Effector memory CD8-positive, alpha-beta T cell (primary cell): Measurements from ENCODE around the gene CARF.
"Not testable (repeated sequence)": the region's sequence is repeated elsewhere in the genome, so short reads cannot be mapped to it uniquely, and the experiment has no call there.

Experiments
- ATAC-seq: fragments of 150-1000 bp; cut with Tn5 transposase; replicated peaks from 2 replicates; pipeline ENCODE4 v1.10.0; 2021; ENCODE audit warnings: mild to moderate bottlenecking, moderate library complexity
- DNase-seq, 3 experiments: peaks; one replicate each; pipeline ENCODE4 v3.0.0; 2021
- H3K27ac Mint-ChIP-seq, 2 donors: one replicate each; pipeline ENCODE4 v1.8.0; 2022; ENCODE audit warnings: mild to moderate bottlenecking in 2 of 2, mixed read lengths in 2 of 2, moderate library complexity in 2 of 2
- H3K27me3 Mint-ChIP-seq, 2 donors: one replicate each; pipeline ENCODE4 v1.8.0; 2022; ENCODE audit warnings: mixed read lengths in 2 of 2
- H3K36me3 Mint-ChIP-seq: one replicate; pipeline ENCODE4 v1.8.0; 2022; ENCODE audit warnings: mild to moderate bottlenecking, moderate library complexity, mixed read lengths; ENCODE audit not compliant: insufficient read depth
- H3K4me1 Mint-ChIP-seq, 2 donors: one replicate each; pipeline ENCODE4 v1.8.0; 2022; ENCODE audit warnings: low read depth in 2 of 2, mixed read lengths in 2 of 2
- H3K4me3 Mint-ChIP-seq, 2 donors: one replicate each; pipeline ENCODE4 v1.8.0; 2022; ENCODE audit warnings: mild to moderate bottlenecking in 2 of 2, mixed read lengths in 2 of 2, moderate library complexity in 2 of 2
- H3K9me3 Mint-ChIP-seq, 2 donors: one replicate each; pipeline ENCODE4 v1.8.0; 2022; ENCODE audit warnings: mixed read lengths in 2 of 2

Gene CARF

GRCh38 chr2:202950592-202950991 lies 38.5 kb downstream of the CARF start:
- Mint-ChIP-seq H3K36me3 (peaks cover 25% of the 10 kb centered on the region), H3K9me3 (no peaks in the 10 kb centered on the region), H3K27ac (no peak overlapping the region), H3K4me1 (no peaks in the 10 kb centered on the region), H3K4me3 (no peak overlapping the region), H3K27me3 (no peaks in the 10 kb centered on the region)
- DNase-seq (no peak), ATAC-seq (no peak)

GRCh38 chr2:202960524-202960923 lies 48.4 kb downstream of the CARF start:
- Mint-ChIP-seq H3K36me3 (peaks cover 27% of the 10 kb centered on the region), H3K9me3 (no peaks in the 10 kb centered on the region), H3K4me1 (no peaks in the 10 kb centered on the region), H3K27me3 (no peaks in the 10 kb centered on the region), H3K27ac (no peak overlapping the region), H3K4me3 (no peak overlapping the region)
- no peak for ATAC-seq
- DNase-seq = no peak

GRCh38 chr2:202963712-202964111 lies 51.6 kb downstream of the CARF start:
- Mint-ChIP-seq H3K9me3 (no peaks in the 10 kb centered on the region), H3K36me3 (peaks cover 8% of the 10 kb centered on the region), H3K27me3 (no peaks in the 10 kb centered on the region), H3K4me1 (no peaks in the 10 kb centered on the region), H3K27ac (no peak overlapping the region), H3K4me3 (no peak overlapping the region)
- DNase-seq (no peak), ATAC-seq (no peak)

GRCh38 chr2:202965810-202966460 lies 53.9 kb downstream of the CARF start:
- H3K9me3 Mint-ChIP-seq = no peaks in the 10 kb centered on the region
- H3K4me3 Mint-ChIP-seq = no peak overlapping the region
- no peak overlapping the region for H3K27ac Mint-ChIP-seq
- no peak for ATAC-seq
- no peak for DNase-seq
- no peaks in the 10 kb centered on the region for H3K27me3 Mint-ChIP-seq
- peaks cover 8% of the 10 kb centered on the region for H3K36me3 Mint-ChIP-seq
- no peaks in the 10 kb centered on the region for H3K4me1 Mint-ChIP-seq

GRCh38 chr2:202969404-202969803 lies 57.3 kb downstream of the CARF start:
- H3K27me3 Mint-ChIP-seq, H3K27ac Mint-ChIP-seq, DNase-seq, H3K4me3 Mint-ChIP-seq, H3K4me1 Mint-ChIP-seq, H3K9me3 Mint-ChIP-seq, ATAC-seq, H3K36me3 Mint-ChIP-seq: not testable (repeated sequence)

GRCh38 chr2:202976809-202977208 lies 64.7 kb downstream of the CARF start:
- Mint-ChIP-seq H3K9me3 (no peaks in the 10 kb centered on the region), H3K4me3 (no peak overlapping the region), H3K4me1 (no peaks in the 10 kb centered on the region), H3K27me3 (no peaks in the 10 kb centered on the region), H3K27ac (no peak overlapping the region), H3K36me3 (peaks cover 6% of the 10 kb centered on the region)
- no peak for ATAC-seq
- DNase-seq = no peak

GRCh38 chr2:202982779-202983491 lies 70.9 kb downstream of the CARF start:
- Mint-ChIP-seq H3K9me3 (no peaks in the 10 kb centered on the region), H3K4me1 (no peaks in the 10 kb centered on the region), H3K36me3 (peaks cover 20% of the 10 kb centered on the region), H3K27ac (no peak overlapping the region), H3K27me3 (no peaks in the 10 kb centered on the region), H3K4me3 (no peak overlapping the region)
- DNase-seq = no peak
- no peak for ATAC-seq

- Mint-ChIP-seq H3K4me3 (no peak overlapping the region), H3K4me1 (no peaks in the 10 kb centered on the region), H3K27ac (peak overlapping the region in 1 of 2 donors; percentile 17), H3K9me3 (no peaks in the 10 kb centered on the region), H3K27me3 (peaks cover 0 to 2% of the 10 kb centered on the region in 2 donors), H3K36me3 (peaks cover 5% of the 10 kb centered on the region)
- ATAC-seq = no peak
- no peak for DNase-seq
These were observed 77.7 kb downstream of the CARF start for GRCh38 chr2:202989749-202990148.

- ATAC-seq (no peak), DNase-seq (no peak)
- H3K27ac Mint-ChIP-seq = no peak overlapping the region
- H3K9me3 Mint-ChIP-seq = no peaks in the 10 kb centered on the region
- H3K36me3 Mint-ChIP-seq = peaks cover 5% of the 10 kb centered on the region
- no peaks in the 10 kb centered on the region for H3K4me1 Mint-ChIP-seq
- peaks cover 5 to 10% of the 10 kb centered on the region in 2 donors for H3K27me3 Mint-ChIP-seq
- no peak overlapping the region for H3K4me3 Mint-ChIP-seq
These were observed 78.4 kb downstream of the CARF start for GRCh38 chr2:202990501-202990900.

GRCh38 chr2:202997113-202997512 lies 85.0 kb downstream of the CARF start:
- H3K27me3 Mint-ChIP-seq = peaks cover 8 to 16% of the 10 kb centered on the region in 2 donors
- not testable (repeated sequence) for H3K27ac Mint-ChIP-seq, H3K4me1 Mint-ChIP-seq, H3K36me3 Mint-ChIP-seq, H3K4me3 Mint-ChIP-seq, ATAC-seq, DNase-seq, H3K9me3 Mint-ChIP-seq

- Mint-ChIP-seq H3K4me3 (no peak overlapping the region), H3K27ac (no peak overlapping the region), H3K36me3 (no peaks in the 10 kb centered on the region), H3K4me1 (no peaks in the 10 kb centered on the region), H3K9me3 (no peaks in the 10 kb centered on the region), H3K27me3 (peaks cover 16 to 26% of the 10 kb centered on the region in 2 donors)
- ATAC-seq (no peak), DNase-seq (no peak)
These were observed 90.2 kb downstream of the CARF start for GRCh38 chr2:203002054-203002821.

GRCh38 chr2:203003716-203004115 lies 91.6 kb downstream of the CARF start:
- H3K9me3 Mint-ChIP-seq = no peaks in the 10 kb centered on the region
- no peaks in the 10 kb centered on the region for H3K4me1 Mint-ChIP-seq
- DNase-seq (no peak), ATAC-seq (no peak)
- no peak overlapping the region for H3K4me3 Mint-ChIP-seq
- H3K27me3 Mint-ChIP-seq = peaks cover 20 to 27% of the 10 kb centered on the region in 2 donors
- no peak overlapping the region for H3K27ac Mint-ChIP-seq
- H3K36me3 Mint-ChIP-seq = no peaks in the 10 kb centered on the region

GRCh38 chr2:203014456-203015199 lies 102.6 kb downstream of the CARF start, which contains the start of gene NBEAL1:
Gene NBEAL1 (plus strand): TSS chr2:203014875. CDS start chr2:203016385, 1,510 bp downstream.
- H3K27ac Mint-ChIP-seq = peak within 1 kb of the TSS; percentile 97 to 99
- H3K4me3 Mint-ChIP-seq = peak within 1 kb of the TSS; percentile 94 to 98
- ATAC-seq = peak; percentile 89
- peaks cover 0 to under 1% of the 10 kb centered on the region in 2 donors for H3K27me3 Mint-ChIP-seq
- no peaks in the 10 kb centered on the region for H3K9me3 Mint-ChIP-seq
- peaks cover 14% of the 10 kb centered on the region for H3K36me3 Mint-ChIP-seq
- peaks cover 22 to 32% of the 10 kb centered on the region in 2 donors for H3K4me1 Mint-ChIP-seq
- DNase-seq = peak; percentile 96 to 98 (median 96)
